Upper lobe of right lung (tissue), 1 donor: Measurements from ENCODE around the gene CD72. TPM values are rescaled to one million over a fixed set of nuclear protein-coding genes. Genes with fewer than 3 reads are reported as not detected.

ENCODE experiments used
- ATAC-seq: fragments of 200-7000 bp; cut with Tn5 transposase; one replicate; pipeline ENCODE4 v1.9.1; 2020; ENCODE audit warnings: mild to moderate bottlenecking, moderate library complexity
- DNase-seq: peaks from one replicate; pipeline ENCODE4 v3.0.0-alpha.2; 2020
- H3K27ac ChIP-seq: fragments of 200-600 bp; one replicate; pipeline ENCODE4 v1.8.0; 2022
- H3K27me3 ChIP-seq: fragments of 200-600 bp; one replicate; pipeline ENCODE4 v1.8.0; 2022; ENCODE audit warnings: mild to moderate bottlenecking
- H3K36me3 ChIP-seq: fragments of 200-600 bp; one replicate; pipeline ENCODE4 v1.8.0; 2022
- H3K4me1 ChIP-seq: fragments of 200-600 bp; one replicate; pipeline ENCODE4 v1.8.0; 2022
- H3K4me3 ChIP-seq: fragments of 200-600 bp; one replicate; pipeline ENCODE4 v1.8.0; 2022; ENCODE audit warnings: mild to moderate bottlenecking
- H3K9me3 ChIP-seq: fragments of 200-600 bp; one replicate; pipeline ENCODE4 v1.8.0; 2022
- CTCF ChIP-seq: fragments of 200-600 bp; IDR thresholded peaks from one replicate; pipeline ENCODE4 v1.8.0; 2022; ENCODE audit warnings: antibody characterized with exemption
- intact Hi-C: fragments of 100-400 bp; cut with DNase I; formaldehyde crosslinking; loops from one replicate; pipeline ENCODE4 v1.11.0; 2022
- total RNA-seq: library from RNA; stranded (reverse); fragmentation: NEBNext Ultra II Directional; extraction: Animal tissue kit (Norgen Biotek cat#: 25700); gene quantifications from one replicate; pipeline ENCODE4 v1.2.1, GENCODE V29; 2021
- donor health status: DM: no; HTN: yes; CAD: no; lungs with severe emphysema.

CD72 gene
- total RNA-seq, 1 donor from 2014 or later = 3.0 TPM

- DNase-seq (no peak), ATAC-seq (no peak)
- TF ChIP-seq CTCF = no peak
- no peak overlapping the region for H3K27ac ChIP-seq
- peaks cover 28% of the 10 kb centered on the region for H3K4me1 ChIP-seq
- peaks cover 27% of the 10 kb centered on the region for H3K36me3 ChIP-seq
- no peaks in the 10 kb centered on the region for H3K27me3 ChIP-seq
- H3K4me3 ChIP-seq = peak overlapping the region; percentile 74
- intact Hi-C loops = no loop called here
- no peaks in the 10 kb centered on the region for H3K9me3 ChIP-seq
Measured at GRCh38 chr9:35606726-35607125, 11.5 kb downstream of the CD72 start.

- Histone ChIP-seq H3K4me3 (peak overlapping the region; percentile 74), H3K9me3 (no peaks in the 10 kb centered on the region), H3K36me3 (peaks cover 27% of the 10 kb centered on the region), H3K27me3 (no peaks in the 10 kb centered on the region), H3K4me1 (peaks cover 28% of the 10 kb centered on the region), H3K27ac (peak overlapping the region; percentile 66)
- intact Hi-C loops = no loop called here
- DNase-seq (no peak), ATAC-seq (no peak)
- TF ChIP-seq CTCF = no peak
Measured at GRCh38 chr9:35606138-35606504, 12.1 kb downstream of the CD72 start.

- peaks cover 27% of the 10 kb centered on the region for H3K36me3 ChIP-seq
- no peaks in the 10 kb centered on the region for H3K9me3 ChIP-seq
- TF ChIP-seq CTCF = no peak
- no peak for DNase-seq
- peaks cover 28% of the 10 kb centered on the region for H3K4me1 ChIP-seq
- peak overlapping the region; percentile 74 for H3K4me3 ChIP-seq
- ATAC-seq = peak; percentile 0
- H3K27ac ChIP-seq = peak overlapping the region; percentile 66
- intact Hi-C loops = no loop called here
- no peaks in the 10 kb centered on the region for H3K27me3 ChIP-seq
Measured at GRCh38 chr9:35605351-35606137, 12.7 kb downstream of the CD72 start.

- TF ChIP-seq CTCF = no peak
- intact Hi-C loops = no loop called here
- peak within 1 kb of the TSS; percentile 74 for H3K4me3 ChIP-seq
- peaks cover 24% of the 10 kb centered on the region for H3K36me3 ChIP-seq
- DNase-seq = peak; percentile 92
- H3K27ac ChIP-seq = peak within 1 kb of the TSS; percentile 86
- H3K4me1 ChIP-seq = peaks cover 28% of the 10 kb centered on the region
- ATAC-seq = peak; percentile 67
- H3K9me3 ChIP-seq = no peaks in the 10 kb centered on the region
- H3K27me3 ChIP-seq = no peaks in the 10 kb centered on the region
Measured at GRCh38 chr9:35604578-35605350, 13.4 kb downstream of the CD72 start, which contains the start of gene TESK1. Gene TESK1, plus strand, starts transcription at chr9:35605262. Its CDS starts 358 bp downstream, at chr9:35605620.

- TF ChIP-seq CTCF = peak; percentile 89
- intact Hi-C loops = no loop called here
- peaks cover 28% of the 10 kb centered on the region for H3K4me1 ChIP-seq
Measured at GRCh38 chr9:35603986-35604577, 14.1 kb downstream of the CD72 start.

More at GRCh38 chr9:35603986-35604577, 14.1 kb downstream of the CD72 start:
- peaks cover 17% of the 10 kb centered on the region for H3K36me3 ChIP-seq
- peak overlapping the region; percentile 74 for H3K4me3 ChIP-seq
- H3K9me3 ChIP-seq = no peaks in the 10 kb centered on the region
- H3K27me3 ChIP-seq = no peaks in the 10 kb centered on the region
- DNase-seq = peak; percentile 100
- H3K27ac ChIP-seq = peak overlapping the region; percentile 86
- ATAC-seq = peak; percentile 95
